HG03280 (cell line): Measurements from ENCODE around the gene P2RY2.
"Not testable (repeated sequence)": the region's sequence is repeated elsewhere in the genome, so short reads cannot be mapped to it uniquely, and the experiment has no call there.

Experiments
- ATAC-seq: cut with Tn5 transposase; IDR thresholded peaks from one replicate; pipeline ENCODE4 v1.9.1; 2021; ENCODE audit warnings: mild to moderate bottlenecking, moderate library complexity; ENCODE audit not compliant: unreplicated experiment

The P2RY2 gene

GRCh38 chr11:73187854-73188253, 30.2 kb upstream of the P2RY2 start:
- ATAC-seq: no peak

- no peak for ATAC-seq
Measured at GRCh38 chr11:73188301-73188700, 29.8 kb upstream of the P2RY2 start.

GRCh38 chr11:73189315-73189714, 28.8 kb upstream of the P2RY2 start:
- ATAC-seq: no peak

- ATAC-seq: no peak
Measured at GRCh38 chr11:73189723-73190556, 28.1 kb upstream of the P2RY2 start.

- no peak for ATAC-seq
Measured at GRCh38 chr11:73190557-73190885, 27.6 kb upstream of the P2RY2 start.

GRCh38 chr11:73191151-73191550, 26.9 kb upstream of the P2RY2 start:
- no peak for ATAC-seq

GRCh38 chr11:73192272-73192671, 25.8 kb upstream of the P2RY2 start:
- no peak for ATAC-seq

- no peak for ATAC-seq
Measured at GRCh38 chr11:73193251-73194033, 24.6 kb upstream of the P2RY2 start.

- no peak for ATAC-seq
Measured at GRCh38 chr11:73194034-73194507, 24.0 kb upstream of the P2RY2 start.

- no peak for ATAC-seq
Measured at GRCh38 chr11:73194593-73194992, 23.5 kb upstream of the P2RY2 start.

- no peak for ATAC-seq
Measured at GRCh38 chr11:73195191-73196007, 22.7 kb upstream of the P2RY2 start.

GRCh38 chr11:73196576-73196975, 21.5 kb upstream of the P2RY2 start:
- no peak for ATAC-seq

GRCh38 chr11:73197348-73197747, 20.7 kb upstream of the P2RY2 start:
- ATAC-seq: no peak

GRCh38 chr11:73197787-73198186, 20.3 kb upstream of the P2RY2 start:
- ATAC-seq: not testable (repeated sequence)

GRCh38 chr11:73198677-73199076, 19.4 kb upstream of the P2RY2 start:
- ATAC-seq: no peak

GRCh38 chr11:73199446-73199845, 18.6 kb upstream of the P2RY2 start:
- ATAC-seq: no peak

- no peak for ATAC-seq
Measured at GRCh38 chr11:73200256-73200655, 17.8 kb upstream of the P2RY2 start.

GRCh38 chr11:73201249-73201648, 16.8 kb upstream of the P2RY2 start:
- ATAC-seq: no peak

- no peak for ATAC-seq
Measured at GRCh38 chr11:73201888-73202780, 15.9 kb upstream of the P2RY2 start.

GRCh38 chr11:73203322-73203721, 14.8 kb upstream of the P2RY2 start:
- ATAC-seq: no peak
